ENCODE measurements around the gene BPIFA3.

- TF ChIP-seq, protein P1, sequence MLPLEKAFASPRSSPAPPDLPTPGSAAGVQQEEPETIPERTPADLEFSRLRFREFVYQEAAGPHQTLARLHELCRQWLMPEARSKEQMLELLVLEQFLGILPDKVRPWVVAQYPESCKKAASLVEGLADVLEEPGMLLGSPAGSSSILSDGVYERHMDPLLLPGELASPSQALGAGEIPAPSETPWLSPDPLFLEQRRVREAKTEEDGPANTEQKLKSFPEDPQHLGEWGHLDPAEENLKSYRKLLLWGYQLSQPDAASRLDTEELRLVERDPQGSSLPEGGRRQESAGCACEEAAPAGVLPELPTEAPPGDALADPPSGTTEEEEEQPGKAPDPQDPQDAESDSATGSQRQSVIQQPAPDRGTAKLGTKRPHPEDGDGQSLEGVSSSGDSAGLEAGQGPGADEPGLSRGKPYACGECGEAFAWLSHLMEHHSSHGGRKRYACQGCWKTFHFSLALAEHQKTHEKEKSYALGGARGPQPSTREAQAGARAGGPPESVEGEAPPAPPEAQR (tag by site-specific recombination; IDR thresholded peaks at IDR 0.05), result no peak
- TF ChIP-seq HOXA7 (CRISPR knock-in tag; IDR thresholded peaks at IDR 0.05; ENCODE audit: borderline replicate concordance) (no peak), TRIM28 (IDR thresholded peaks at IDR 0.05; ENCODE audit: borderline replicate concordance, low read length) (no peak), CTCF (tag by site-specific recombination; IDR thresholded peaks at IDR 0.05) (no peak), ZNF311 (tag by site-specific recombination; IDR thresholded peaks at IDR 0.05; ENCODE audit: borderline replicate concordance) (no peak), ZNF510 (tag by site-specific recombination; IDR thresholded peaks at IDR 0.05; ENCODE audit: insufficient replicate concordance) (no peak)
Measured at GRCh38 chr20:33235696-33236095, 18.5 kb downstream of the BPIFA3 start, which contains the start of gene BPIFA1.
